NCI-H2171 treated with DMSO at 0.1 percent for 48 hours (cell line): ENCODE measurements around the gene PCSK9.
A peak's percentile ranks its signal among the peaks of the same experiment; 100 is the strongest.
"Not testable (repeated sequence)": the region's sequence is repeated elsewhere in the genome, so short reads cannot be mapped to it uniquely, and the experiment has no call there.

Experiments used
- DNase-seq: peaks from one replicate; lab custom pipeline; 2025; lab: John Stamatoyannopoulos, UW

PCSK9 gene

DNA sequence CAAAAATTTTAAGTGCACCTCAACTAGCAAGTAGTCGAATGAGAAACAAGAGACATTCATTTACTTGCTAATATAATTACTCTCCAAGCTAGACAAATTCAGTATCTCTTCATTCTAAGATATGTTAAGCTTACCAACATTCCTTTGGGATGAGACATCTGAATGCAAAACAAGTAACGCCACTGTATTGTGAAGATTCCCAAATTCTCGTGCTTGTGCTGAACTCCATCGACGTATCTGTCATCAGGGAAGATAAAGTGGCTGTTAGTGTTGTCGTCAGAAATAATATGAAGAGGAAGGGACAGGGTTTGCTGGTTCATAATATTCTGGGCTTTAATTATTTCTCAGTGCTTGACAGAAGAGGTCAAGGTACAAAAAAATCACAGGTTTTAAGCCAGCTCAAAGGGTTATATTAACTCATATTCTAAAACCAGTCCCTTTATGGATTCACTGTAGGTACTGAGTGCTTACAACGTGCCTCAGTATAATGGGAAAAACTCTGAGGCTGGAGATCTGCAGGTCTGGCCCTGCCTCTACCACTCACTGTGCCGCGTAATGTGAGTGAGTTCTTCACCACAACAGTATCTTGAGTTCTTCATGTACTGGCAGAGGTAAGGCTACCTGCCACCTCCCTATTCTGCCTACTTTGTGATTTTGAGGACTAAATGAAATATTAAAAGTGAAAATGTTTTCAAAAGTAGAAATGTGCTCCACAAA is 42.0 kb downstream of the PCSK9 start:
- DNase-seq = no peak

DNA sequence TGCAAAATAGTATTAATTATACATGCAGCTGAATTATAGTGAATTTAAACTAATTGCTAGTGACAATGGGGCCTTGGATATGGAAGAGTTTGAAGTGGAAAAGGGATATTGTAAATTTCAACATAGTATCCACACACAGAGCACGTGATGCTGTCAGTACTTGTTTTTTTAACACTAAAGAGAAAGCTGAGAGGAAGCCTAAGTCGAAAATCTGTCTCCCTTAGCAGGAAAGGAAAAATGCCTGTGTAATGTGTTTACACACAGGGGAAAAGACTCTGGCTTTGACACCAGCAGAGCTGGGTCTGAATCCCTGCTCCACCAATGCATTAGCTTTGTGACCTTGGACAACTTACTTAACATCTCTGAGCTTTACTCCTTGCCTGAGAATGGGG is 42.6 kb downstream of the PCSK9 start:
- no peak for DNase-seq

DNA sequence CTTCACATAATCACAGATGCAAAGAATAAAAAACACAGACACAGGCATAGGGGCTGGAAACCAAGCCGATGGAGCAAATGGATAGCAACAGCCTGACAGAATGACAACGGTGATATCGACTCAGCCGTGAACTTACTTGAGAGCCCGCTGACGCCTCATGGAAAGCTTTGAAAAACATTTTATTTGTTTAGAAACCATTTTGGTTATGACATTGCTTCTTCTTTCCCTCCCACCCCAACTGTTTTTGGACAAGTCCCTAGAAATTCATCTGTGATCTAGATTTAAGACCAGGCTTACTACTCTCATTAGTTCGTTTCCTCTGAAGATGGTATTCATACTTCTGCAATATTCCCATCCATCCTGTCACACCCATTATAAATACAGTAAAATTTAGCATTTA is 44.9 kb downstream of the PCSK9 start:
- no peak for DNase-seq

DNA sequence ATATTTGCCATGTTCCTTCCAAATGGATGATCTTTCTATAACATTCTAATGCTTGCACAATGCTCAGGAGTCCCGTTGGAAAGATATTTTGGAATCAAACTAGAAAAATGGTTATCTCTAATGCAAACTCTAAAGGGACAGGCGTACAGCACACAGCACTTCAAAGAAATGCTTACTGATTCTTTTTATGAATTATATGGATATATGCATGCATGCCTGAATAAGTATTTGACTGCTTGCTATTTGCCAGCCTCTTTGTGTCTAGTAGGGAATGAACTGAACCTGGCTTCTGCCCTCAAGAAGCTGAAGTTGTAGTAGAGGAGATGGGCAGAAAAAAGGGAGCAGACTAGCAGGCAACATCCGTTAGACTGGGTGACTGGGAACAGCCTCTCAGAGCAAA is 48.1 kb downstream of the PCSK9 start:
- no peak for DNase-seq

DNA sequence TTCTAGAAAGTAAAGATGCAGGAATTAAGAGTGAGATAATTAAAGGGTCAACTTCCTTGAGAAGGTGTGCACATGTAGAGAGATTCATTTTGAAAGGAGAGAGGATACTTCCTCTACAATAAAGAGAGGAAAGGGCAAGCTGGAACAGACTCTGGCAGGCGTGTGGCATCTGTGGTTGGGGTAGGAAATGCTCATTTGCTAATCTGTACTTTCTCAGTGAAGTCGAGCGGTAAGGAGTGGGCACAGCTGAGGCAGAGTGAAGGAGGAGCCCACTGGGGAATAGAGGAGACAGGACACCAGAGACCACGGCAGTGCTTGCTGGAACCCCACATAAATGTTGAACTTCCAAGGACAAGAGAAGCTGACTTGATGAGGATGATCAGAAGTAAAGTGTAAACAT is 49.1 kb downstream of the PCSK9 start:
- DNase-seq = peak; percentile 38

DNA sequence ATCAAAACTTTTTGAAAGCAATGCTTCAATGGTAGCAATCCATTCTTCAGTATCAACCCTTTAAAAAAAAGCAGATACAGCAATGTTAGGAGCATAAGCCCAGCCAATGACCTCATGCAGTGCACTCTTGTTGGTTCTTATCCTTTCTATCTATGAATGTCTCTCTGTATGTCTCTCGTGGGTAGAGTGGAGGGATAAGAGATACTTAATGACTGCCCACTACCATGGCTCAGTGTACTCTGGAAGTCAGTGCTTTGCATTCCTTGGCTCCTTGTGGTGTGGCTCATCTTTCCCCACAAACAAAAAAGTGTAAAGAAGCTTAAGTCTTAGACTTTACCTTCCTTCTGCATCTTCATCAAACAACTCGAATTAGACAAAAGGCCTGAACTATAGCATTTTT is 50.3 kb downstream of the PCSK9 start:
- DNase-seq = no peak

DNA sequence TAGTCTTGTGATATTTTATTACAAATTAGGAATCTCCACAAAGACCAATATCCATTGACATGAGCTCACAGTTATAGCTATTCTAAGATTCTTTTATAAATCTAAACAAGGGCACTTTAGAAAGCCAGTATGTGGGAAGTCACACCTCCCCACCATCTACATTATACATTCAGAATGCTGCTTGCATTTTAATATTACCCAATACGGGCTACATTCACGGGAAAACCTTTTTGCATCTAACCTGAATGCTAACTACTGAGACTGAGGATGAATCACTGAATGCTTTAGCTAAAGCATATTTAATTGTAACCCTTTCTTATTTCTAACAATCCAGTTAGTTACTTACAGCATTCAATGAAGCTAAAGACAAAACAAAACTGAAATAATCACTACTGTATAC is 53.1 kb downstream of the PCSK9 start:
- no peak for DNase-seq

DNA sequence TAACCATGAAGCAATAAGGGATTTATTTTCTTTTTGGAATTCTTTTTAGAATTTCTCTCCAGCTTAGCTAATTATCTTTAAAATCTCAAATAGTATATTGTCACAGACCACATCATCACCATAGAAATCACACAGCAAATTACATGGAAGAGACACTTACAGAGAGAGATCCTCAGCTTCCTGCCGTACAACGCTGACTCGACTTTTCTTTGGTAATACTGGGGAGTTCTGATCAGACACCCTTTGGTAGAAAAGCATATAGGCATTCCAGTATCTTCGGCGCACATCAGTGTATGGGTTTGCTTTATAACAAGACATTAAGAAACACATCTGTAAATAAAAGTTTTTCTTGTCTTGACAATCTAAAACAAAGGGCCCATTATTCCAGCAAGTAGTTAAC is 55.7 kb downstream of the PCSK9 start:
- no peak for DNase-seq

DNA sequence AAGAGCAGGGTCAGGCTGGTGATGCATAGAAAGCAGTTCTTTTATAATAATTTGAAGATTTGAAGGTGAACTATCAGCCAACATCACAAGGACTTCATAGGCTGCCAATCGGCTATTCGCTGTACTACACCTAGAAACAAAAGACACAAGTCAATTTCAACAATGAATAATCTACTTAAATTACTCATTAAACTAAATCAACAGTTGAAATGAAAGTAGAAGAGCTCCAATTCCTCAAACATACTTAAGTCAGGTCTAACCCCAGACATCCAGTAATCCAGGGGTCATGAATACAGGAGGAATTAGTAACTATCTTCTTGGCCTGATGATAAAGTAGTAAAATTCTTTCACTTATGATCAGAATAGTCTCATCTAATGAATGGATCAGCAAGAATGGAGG is 64.5 kb downstream of the PCSK9 start:
- no peak for DNase-seq

DNA sequence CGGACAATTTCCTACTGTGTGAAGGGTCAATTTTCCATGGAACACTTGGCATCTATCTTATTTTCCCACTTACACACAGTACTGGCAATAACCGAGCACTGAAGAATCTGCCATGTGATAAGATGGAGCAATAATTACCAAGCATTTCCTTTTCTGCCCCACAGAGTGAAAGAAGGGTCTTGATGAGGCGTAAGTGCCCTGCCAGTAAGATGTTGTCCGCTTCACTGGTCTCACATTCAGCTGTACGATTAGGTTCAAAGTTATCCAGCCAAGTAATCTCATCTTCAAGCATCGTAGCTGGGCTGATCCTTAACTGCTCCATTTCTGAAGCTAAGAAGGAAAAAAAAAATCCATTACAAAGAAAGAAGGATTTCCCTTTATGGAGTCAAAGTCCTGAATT is 67.8 kb downstream of the PCSK9 start:
- DNase-seq = no peak

DNA sequence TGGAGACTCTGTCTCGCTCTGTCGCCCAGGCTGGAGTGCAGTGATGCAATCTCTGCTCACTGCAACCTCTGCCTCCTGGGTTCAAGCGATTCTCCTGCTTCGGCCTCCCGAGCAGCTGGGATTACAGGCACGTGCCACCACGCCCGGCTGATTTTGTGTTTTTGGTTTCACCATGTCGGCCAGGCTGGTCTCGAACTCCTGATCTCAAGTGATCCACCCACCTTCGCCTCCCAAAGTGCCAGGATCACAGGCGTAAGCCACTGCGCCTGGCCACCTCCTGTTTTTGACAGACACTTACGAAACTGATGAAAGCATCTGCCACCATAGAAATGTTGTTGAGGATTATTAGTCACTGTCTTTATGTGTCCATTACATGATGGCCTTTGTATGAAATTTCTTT is 69.7 kb downstream of the PCSK9 start:
- DNase-seq = not testable (repeated sequence)
